Measurements from ENCODE around the gene HP1BP3. TPM values are rescaled to one million over a fixed set of nuclear protein-coding genes. Genes with fewer than 3 reads are reported as not detected.
"Not testable (repeated sequence)": the region's sequence is repeated elsewhere in the genome, so short reads cannot be mapped to it uniquely, and the experiment has no call there.

The HP1BP3 gene
- total RNA-seq, 1 experiment from 2014 or later: 251 TPM

GRCh38 chr1:20793236-20793635 lies 6.1 kb upstream of the HP1BP3 start:
- intact Hi-C loops (cut with micrococcal nuclease; ENCODE audit: unreplicated experiment): no loop called here
- Histone ChIP-seq H3F3A (ENCODE audit: insufficient read depth, low read depth) (peaks cover 2% of the 10 kb centered on the region), H3K36me3 (ENCODE audit: low read depth) (no peaks in the 10 kb centered on the region), H3K4me3 (no peak overlapping the region), H3K4me2 (no peak overlapping the region), H3K79me2 (ENCODE audit: low read depth) (no peaks in the 10 kb centered on the region), H2AFZ (no peak overlapping the region), H3K27ac (no peak overlapping the region), H3K9me2 (ENCODE audit: insufficient read depth) (no peaks in the 10 kb centered on the region), H4K20me1 (ENCODE audit: insufficient read depth) (no peaks in the 10 kb centered on the region), H3K4me1 (replicated peaks; ENCODE audit: insufficient read depth) (0 out of 2 replicates have a peak, but pooled peaks cover 6% of the 10 kb centered on the region), H3K9me3 (ENCODE audit: insufficient read depth, low read depth) (no peaks in the 10 kb centered on the region), H3K27me3 (ENCODE audit: insufficient read depth, low read depth) (no peaks in the 10 kb centered on the region)
- TF ChIP-seq EZH2 (IDR thresholded peaks at IDR 0.05; ENCODE audit: low read depth) (no peak), CTCF (conservative IDR thresholded peaks at IDR 0.05) (no peak)
- POLR2A ChIA-PET (ENCODE audit: unreplicated experiment): no interaction called here
- CTCF ChIA-PET: no interaction called here
- no peak for DNase-seq
- BruUV-seq (replicated peaks): no TSS peak

- H3K27ac ChIP-seq: no peak overlapping the region
- H3K9me2 ChIP-seq (ENCODE audit: insufficient read depth): no peaks in the 10 kb centered on the region
- DNase-seq: no peak
- no TSS peak for BruUV-seq (replicated peaks)
- no peaks in the 10 kb centered on the region for H3K27me3 ChIP-seq (ENCODE audit: insufficient read depth, low read depth)
- no peaks in the 10 kb centered on the region for H4K20me1 ChIP-seq (ENCODE audit: insufficient read depth)
- ChIA-PET CTCF (no interaction called here), POLR2A (ENCODE audit: unreplicated experiment) (interaction anchor here (0.7 kb wide), 1 partner anchor 38 kb away, joined by 3 read pairs; no protein-coding TSS in a partner anchor)
- no peaks in the 10 kb centered on the region for H3K9me3 ChIP-seq (ENCODE audit: insufficient read depth, low read depth)
- H3F3A ChIP-seq (ENCODE audit: insufficient read depth, low read depth): peaks cover 11% of the 10 kb centered on the region
- intact Hi-C loops (cut with micrococcal nuclease; ENCODE audit: unreplicated experiment): no loop called here
- H3K4me1 ChIP-seq (replicated peaks; ENCODE audit: insufficient read depth): 0 out of 2 replicates have a peak, but pooled peaks cover 10% of the 10 kb centered on the region
- no peak overlapping the region for H2AFZ ChIP-seq
- H3K79me2 ChIP-seq (ENCODE audit: low read depth): no peaks in the 10 kb centered on the region
- no peak overlapping the region for H3K4me3 ChIP-seq
- TF ChIP-seq EZH2 (IDR thresholded peaks at IDR 0.05; ENCODE audit: low read depth) (no peak), CTCF (conservative IDR thresholded peaks at IDR 0.05) (no peak)
- H3K4me2 ChIP-seq: no peak overlapping the region
- H3K36me3 ChIP-seq (ENCODE audit: low read depth): no peaks in the 10 kb centered on the region
These were observed 5.1 kb upstream of the HP1BP3 start for GRCh38 chr1:20792196-20792595.

DNA sequence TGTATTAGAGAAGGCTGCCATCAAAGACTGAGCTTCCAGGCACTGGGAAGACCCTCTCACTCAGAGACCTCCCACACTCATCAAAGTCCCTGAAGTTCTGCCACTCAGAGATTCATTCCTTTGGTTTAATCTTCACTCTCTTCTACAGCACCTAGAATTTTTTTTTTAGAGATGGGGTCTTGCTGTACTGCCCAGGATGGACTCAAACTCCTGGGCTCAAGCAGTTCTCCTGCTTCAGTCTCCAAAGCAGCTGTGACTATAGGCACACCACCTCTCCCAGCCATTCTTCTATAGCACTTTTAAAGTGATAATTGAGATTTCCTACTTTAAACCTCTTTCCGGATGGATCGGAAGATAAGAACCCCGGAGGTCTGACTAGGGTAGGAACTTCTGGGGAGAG lies 3.7 kb upstream of the HP1BP3 start:
- Histone ChIP-seq H3K4me2 (no peak overlapping the region), H3F3A (ENCODE audit: insufficient read depth, low read depth) (peaks cover 11% of the 10 kb centered on the region), H3K27me3 (ENCODE audit: insufficient read depth, low read depth) (no peaks in the 10 kb centered on the region), H3K9me3 (ENCODE audit: insufficient read depth, low read depth) (no peaks in the 10 kb centered on the region), H3K9me2 (ENCODE audit: insufficient read depth) (no peaks in the 10 kb centered on the region), H2AFZ (no peak overlapping the region), H3K4me3 (no peak overlapping the region), H4K20me1 (ENCODE audit: insufficient read depth) (peaks cover 4% of the 10 kb centered on the region; the same call in 1 of the 2 replicates), H3K36me3 (ENCODE audit: low read depth) (no peaks in the 10 kb centered on the region), H3K4me1 (replicated peaks; ENCODE audit: insufficient read depth) (0 out of 2 replicates have a peak, but pooled peaks cover 10% of the 10 kb centered on the region), H3K79me2 (ENCODE audit: low read depth) (peaks cover 7% of the 10 kb centered on the region), H3K27ac (no peak overlapping the region)
- no TSS peak for BruUV-seq (replicated peaks)
- intact Hi-C loops (cut with micrococcal nuclease; ENCODE audit: unreplicated experiment): no loop called here
- TF ChIP-seq EZH2 (IDR thresholded peaks at IDR 0.05; ENCODE audit: low read depth) (no peak), CTCF (conservative IDR thresholded peaks at IDR 0.05) (no peak)
- POLR2A ChIA-PET (ENCODE audit: unreplicated experiment): interaction anchor here (0.6 kb wide), 1 partner anchor 157 kb away, joined by 6 read pairs; no protein-coding TSS in a partner anchor
- CTCF ChIA-PET: interaction anchor here (0.6 kb wide), 1 partner anchor 126 kb away, joined by 15 read pairs; no protein-coding TSS in a partner anchor
- DNase-seq: no peak

DNA sequence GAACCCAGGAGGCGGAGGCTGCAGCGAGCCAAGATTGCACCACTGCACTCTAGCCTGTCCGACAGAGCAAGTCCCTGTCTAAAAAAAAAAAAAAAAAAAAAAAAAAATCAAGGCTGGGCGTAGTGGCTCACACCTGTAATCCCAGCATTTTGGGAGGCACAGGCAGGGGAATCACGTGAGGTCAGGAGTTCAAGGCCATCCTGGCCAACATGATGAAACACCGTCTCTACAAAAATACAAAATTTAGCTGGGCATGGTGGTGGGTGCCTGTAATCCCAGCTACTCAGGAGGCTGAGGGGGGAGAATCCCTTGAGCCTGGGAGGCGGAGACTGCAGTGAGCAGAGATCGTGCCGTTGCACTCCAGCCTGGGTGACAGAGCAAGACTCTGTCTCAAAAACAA lies 2.5 kb upstream of the HP1BP3 start:
- H3K27ac ChIP-seq; H3K4me3 ChIP-seq; H3K36me3 ChIP-seq (ENCODE audit: low read depth); H3K27me3 ChIP-seq (ENCODE audit: insufficient read depth, low read depth); POLR2A ChIA-PET (ENCODE audit: unreplicated experiment); H3K9me3 ChIP-seq (ENCODE audit: insufficient read depth, low read depth); H3K4me2 ChIP-seq; CTCF ChIA-PET; DNase-seq; BruUV-seq (replicated peaks); H3K9me2 ChIP-seq (ENCODE audit: insufficient read depth); H2AFZ ChIP-seq: not testable (repeated sequence)
- peaks cover 17% of the 10 kb centered on the region; the same call in 1 of the 2 replicates for H3K4me1 ChIP-seq (replicated peaks; ENCODE audit: insufficient read depth)
- intact Hi-C loops (cut with micrococcal nuclease; ENCODE audit: unreplicated experiment): loop anchor here (10.0 kb wide), 1 partner anchor 385 kb away; the partner anchor contains the start of gene EIF4G3
- H4K20me1 ChIP-seq (ENCODE audit: insufficient read depth): peaks cover 16% of the 10 kb centered on the region
- peaks cover 11% of the 10 kb centered on the region for H3F3A ChIP-seq (ENCODE audit: insufficient read depth, low read depth)
- H3K79me2 ChIP-seq (ENCODE audit: low read depth): peaks cover 19% of the 10 kb centered on the region

Measured in PC-9 (cell line).